ENCODE measurements around the gene UCK2. TPM values are rescaled to one million over a fixed set of nuclear protein-coding genes. Genes with fewer than 3 reads are reported as not detected.

The UCK2 gene
- total RNA-seq, 1 donor from 2014 or later, result 49.8 TPM

- Mint-ChIP-seq H3K4me1 (ENCODE audit: unreplicated experiment) (peaks cover 73% of the 10 kb centered on the region), H3K27me3 (ENCODE audit: unreplicated experiment) (no peaks in the 10 kb centered on the region), H3K36me3 (ENCODE audit: unreplicated experiment) (peaks cover 2% of the 10 kb centered on the region), H3K27ac (ENCODE audit: unreplicated experiment) (no peak overlapping the region), H3K4me3 (ENCODE audit: unreplicated experiment) (no peak overlapping the region), H3K9me3 (ENCODE audit: unreplicated experiment) (no peaks in the 10 kb centered on the region)
- DNase-seq (ENCODE audit: extremely low spot score, unreplicated experiment), result no peak
- TF ChIP-seq, protein P1, sequence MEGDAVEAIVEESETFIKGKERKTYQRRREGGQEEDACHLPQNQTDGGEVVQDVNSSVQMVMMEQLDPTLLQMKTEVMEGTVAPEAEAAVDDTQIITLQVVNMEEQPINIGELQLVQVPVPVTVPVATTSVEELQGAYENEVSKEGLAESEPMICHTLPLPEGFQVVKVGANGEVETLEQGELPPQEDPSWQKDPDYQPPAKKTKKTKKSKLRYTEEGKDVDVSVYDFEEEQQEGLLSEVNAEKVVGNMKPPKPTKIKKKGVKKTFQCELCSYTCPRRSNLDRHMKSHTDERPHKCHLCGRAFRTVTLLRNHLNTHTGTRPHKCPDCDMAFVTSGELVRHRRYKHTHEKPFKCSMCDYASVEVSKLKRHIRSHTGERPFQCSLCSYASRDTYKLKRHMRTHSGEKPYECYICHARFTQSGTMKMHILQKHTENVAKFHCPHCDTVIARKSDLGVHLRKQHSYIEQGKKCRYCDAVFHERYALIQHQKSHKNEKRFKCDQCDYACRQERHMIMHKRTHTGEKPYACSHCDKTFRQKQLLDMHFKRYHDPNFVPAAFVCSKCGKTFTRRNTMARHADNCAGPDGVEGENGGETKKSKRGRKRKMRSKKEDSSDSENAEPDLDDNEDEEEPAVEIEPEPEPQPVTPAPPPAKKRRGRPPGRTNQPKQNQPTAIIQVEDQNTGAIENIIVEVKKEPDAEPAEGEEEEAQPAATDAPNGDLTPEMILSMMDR (IDR thresholded peaks at IDR 0.05), result no peak
Observed at GRCh38 chr1:165857046-165857801, 29.8 kb downstream of the UCK2 start.

GRCh38 chr1:165858364-165858823 lies 31.0 kb downstream of the UCK2 start:
- H3K27me3 Mint-ChIP-seq (ENCODE audit: unreplicated experiment), result no peaks in the 10 kb centered on the region
- no peak overlapping the region for H3K27ac Mint-ChIP-seq (ENCODE audit: unreplicated experiment)
- H3K4me1 Mint-ChIP-seq (ENCODE audit: unreplicated experiment), result peaks cover 74% of the 10 kb centered on the region
- H3K4me3 Mint-ChIP-seq (ENCODE audit: unreplicated experiment), result no peak overlapping the region
- TF ChIP-seq, protein P1 (IDR thresholded peaks at IDR 0.05), result no peak
- H3K9me3 Mint-ChIP-seq (ENCODE audit: unreplicated experiment), result no peaks in the 10 kb centered on the region
- no peak for DNase-seq (ENCODE audit: extremely low spot score, unreplicated experiment)
- H3K36me3 Mint-ChIP-seq (ENCODE audit: unreplicated experiment), result no peaks in the 10 kb centered on the region

- H3K27ac Mint-ChIP-seq (ENCODE audit: unreplicated experiment), result peak overlapping the region; percentile 18
- no peak for DNase-seq (ENCODE audit: extremely low spot score, unreplicated experiment)
- no peaks in the 10 kb centered on the region for H3K9me3 Mint-ChIP-seq (ENCODE audit: unreplicated experiment)
- no peak overlapping the region for H3K4me3 Mint-ChIP-seq (ENCODE audit: unreplicated experiment)
- peaks cover 71% of the 10 kb centered on the region for H3K4me1 Mint-ChIP-seq (ENCODE audit: unreplicated experiment)
- TF ChIP-seq, protein P1 (IDR thresholded peaks at IDR 0.05), result no peak
- H3K27me3 Mint-ChIP-seq (ENCODE audit: unreplicated experiment), result no peaks in the 10 kb centered on the region
- H3K36me3 Mint-ChIP-seq (ENCODE audit: unreplicated experiment), result no peaks in the 10 kb centered on the region
Observed at GRCh38 chr1:165858967-165859845, 31.8 kb downstream of the UCK2 start.

- no peaks in the 10 kb centered on the region for H3K36me3 Mint-ChIP-seq (ENCODE audit: unreplicated experiment)
- no peak overlapping the region for H3K27ac Mint-ChIP-seq (ENCODE audit: unreplicated experiment)
- no peak for DNase-seq (ENCODE audit: extremely low spot score, unreplicated experiment)
- TF ChIP-seq, protein P1 (IDR thresholded peaks at IDR 0.05), result no peak
- H3K9me3 Mint-ChIP-seq (ENCODE audit: unreplicated experiment), result no peaks in the 10 kb centered on the region
- H3K4me1 Mint-ChIP-seq (ENCODE audit: unreplicated experiment), result peaks cover 64% of the 10 kb centered on the region
- no peaks in the 10 kb centered on the region for H3K27me3 Mint-ChIP-seq (ENCODE audit: unreplicated experiment)
- H3K4me3 Mint-ChIP-seq (ENCODE audit: unreplicated experiment), result no peak overlapping the region
Observed at GRCh38 chr1:165860065-165860464, 32.7 kb downstream of the UCK2 start.

DNA sequence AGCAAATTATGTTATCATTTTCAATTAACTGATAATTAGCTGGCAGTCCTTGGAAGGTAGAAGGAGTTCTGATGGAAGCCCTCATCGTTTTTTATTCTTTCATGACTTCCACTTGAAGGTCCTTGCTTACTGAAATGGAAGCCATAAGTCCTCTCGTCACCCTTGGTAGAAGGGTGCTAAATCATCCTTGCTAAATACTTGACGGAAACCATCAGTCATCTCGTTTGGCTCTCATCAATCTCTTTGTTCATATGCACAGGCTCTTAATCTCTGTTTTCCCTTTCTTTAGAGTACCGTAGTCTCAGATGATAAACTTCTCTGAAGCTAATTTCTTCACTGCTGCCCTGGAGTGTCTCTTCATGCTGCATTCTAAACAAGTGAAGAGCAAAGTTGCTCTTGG lies 34.5 kb downstream of the UCK2 start:
- no peaks in the 10 kb centered on the region for H3K27me3 Mint-ChIP-seq (ENCODE audit: unreplicated experiment)
- TF ChIP-seq, protein P1 (IDR thresholded peaks at IDR 0.05), result no peak
- H3K9me3 Mint-ChIP-seq (ENCODE audit: unreplicated experiment), result no peaks in the 10 kb centered on the region
- peak overlapping the region; percentile 53 for H3K27ac Mint-ChIP-seq (ENCODE audit: unreplicated experiment)
- peaks cover 52% of the 10 kb centered on the region for H3K4me1 Mint-ChIP-seq (ENCODE audit: unreplicated experiment)
- peaks cover 2% of the 10 kb centered on the region for H3K36me3 Mint-ChIP-seq (ENCODE audit: unreplicated experiment)
- H3K4me3 Mint-ChIP-seq (ENCODE audit: unreplicated experiment), result no peak overlapping the region
- no peak for DNase-seq (ENCODE audit: extremely low spot score, unreplicated experiment)

Data from osteocyte (in vitro differentiated cells).